PC-9 (cell line): ENCODE data around the gene JARID2. TPM values are rescaled to one million over a fixed set of nuclear protein-coding genes. Genes with fewer than 3 reads are reported as not detected.

Experiments used
- BruUV-seq: library from RNA; stranded (reverse); fragments of 400-500 nt; replicated peaks from 2 replicates; lab custom pipeline; 2021; lab: Mats Ljungman, UMichigan
- CTCF ChIA-PET: fragments of 300-600 bp; sonication (Branson Sonifier 250); formaldehyde crosslinking; loops from one replicate; lab custom pipeline; 2022; ENCODE audit warnings: antibody characterized with exemption; lab: Charles Lee
- POLR2A ChIA-PET: fragments of 300-600 bp; sonication (Branson Sonifier 250); formaldehyde crosslinking; loops from one replicate; lab custom pipeline; 2022; ENCODE audit warnings: antibody characterized with exemption; ENCODE audit not compliant: unreplicated experiment; lab: Charles Lee
- DNase-seq, 2 experiments: peaks; one replicate each; pipeline versions ENCODE4 v3.0.0 to v3.0.0-alpha.2; 2015 to 2022; ENCODE audit warnings: mixed read lengths in 1 of 2
- H2AFZ ChIP-seq: fragments of 200-600 bp; sonication (generic); 2 replicates; pipeline ENCODE4 v1.8.1; 2017; ENCODE audit warnings: antibody characterized with exemption
- H3F3A ChIP-seq: fragments of 200-600 bp; sonication (generic); 2 replicates; pipeline ENCODE4 v1.8.1; 2017; ENCODE audit warnings: antibody characterized with exemption, mild to moderate bottlenecking, low read depth; ENCODE audit not compliant: insufficient read depth
- H3K27ac ChIP-seq: fragments of 200-600 bp; sonication (generic); 2 replicates; pipeline ENCODE4 v1.6.1; 2016; ENCODE audit warnings: mixed run types
- H3K27me3 ChIP-seq: fragments of 200-600 bp; sonication (generic); 2 replicates; pipeline ENCODE4 v1.6.1; 2016; ENCODE audit warnings: low read depth, mixed run types; ENCODE audit not compliant: insufficient read depth
- H3K36me3 ChIP-seq: fragments of 200-600 bp; sonication (generic); 2 replicates; pipeline ENCODE4 v1.6.1; 2016; ENCODE audit warnings: low read depth, mixed run types
- H3K4me1 ChIP-seq: fragments of 200-600 bp; sonication (generic); replicated peaks from 2 replicates; pipeline ENCODE4 v1.6.1; 2016; ENCODE audit warnings: mixed run types; ENCODE audit not compliant: insufficient read depth
- H3K4me2 ChIP-seq: fragments of 200-600 bp; sonication (generic); 2 replicates; pipeline ENCODE4 v1.6.1; 2017; ENCODE audit warnings: mixed run types
- H3K4me3 ChIP-seq: fragments of 200-600 bp; sonication (generic); 2 replicates; pipeline ENCODE4 v1.6.1; 2016; ENCODE audit warnings: mixed run types
- H3K79me2 ChIP-seq: fragments of 200-600 bp; sonication (generic); 2 replicates; pipeline ENCODE4 v1.6.1; 2017; ENCODE audit warnings: low read depth, mixed run types
- H3K9me2 ChIP-seq: fragments of 200-600 bp; sonication (generic); 2 replicates; pipeline ENCODE4 v1.8.1; 2017; ENCODE audit warnings: mild to moderate bottlenecking; ENCODE audit not compliant: insufficient read depth
- H3K9me3 ChIP-seq: fragments of 200-600 bp; sonication (generic); 2 replicates; pipeline ENCODE4 v1.8.1; 2016; ENCODE audit warnings: low read depth; ENCODE audit not compliant: insufficient read depth
- H4K20me1 ChIP-seq: fragments of 200-600 bp; sonication (generic); 2 replicates; pipeline ENCODE4 v1.8.1; 2017; ENCODE audit not compliant: insufficient read depth
- EZH2 ChIP-seq: fragments of 200-600 bp; sonication (generic); IDR thresholded peaks from 2 replicates; pipeline ENCODE4 v1.8.0; 2017; ENCODE audit warnings: antibody characterized with exemption, low read depth
- intact Hi-C: fragments of 100-400 bp; cut with micrococcal nuclease; formaldehyde crosslinking; loops from one replicate; pipeline ENCODE4 v1.10.0; 2022; ENCODE audit not compliant: unreplicated experiment
- total RNA-seq: library from RNA; stranded (reverse); gene quantifications from 2 replicates; pipeline ENCODE4 v1.2.3, GENCODE V29; 2021
- TF ChIP-seq, protein P1 (sequence below): fragments of 200-600 bp; sonication (generic); conservative IDR thresholded peaks from 2 replicates; pipeline ENCODE4 v1.6.1; 2017; ENCODE audit warnings: mixed run types, antibody characterized with exemption, mild to moderate bottlenecking, moderate library complexity

JARID2 gene
- total RNA-seq, 1 experiment from 2014 or later = 35.0 TPM

DNA sequence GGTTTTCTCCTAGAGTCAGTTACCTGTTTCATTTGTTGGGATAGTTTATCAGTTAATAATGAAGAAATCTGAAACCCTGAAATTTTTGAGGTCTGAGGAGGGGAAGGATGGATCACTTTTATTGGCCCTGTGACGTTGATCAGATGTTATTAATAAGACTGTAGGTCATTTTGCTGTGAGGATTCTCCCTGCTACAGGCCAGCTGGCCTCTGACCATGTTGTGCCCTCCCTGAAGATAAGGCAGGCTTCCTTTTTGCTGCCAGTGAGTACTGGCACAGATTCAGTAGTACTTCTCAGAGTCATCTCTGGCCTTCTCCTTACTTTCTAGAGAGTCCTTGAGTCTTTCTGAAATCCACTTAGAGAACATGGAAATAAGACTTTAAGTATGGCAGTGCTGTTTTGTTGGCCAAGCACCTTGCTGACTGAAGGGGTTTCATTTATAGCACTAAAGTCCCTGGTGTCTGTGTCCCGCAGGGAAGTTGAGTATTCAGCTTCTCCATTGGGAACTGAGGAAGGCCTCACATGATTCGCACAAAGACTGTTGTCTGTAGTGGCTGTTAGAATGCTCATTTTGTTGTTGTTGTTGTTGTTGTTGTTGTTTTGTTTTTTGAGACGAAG is 214.3 kb downstream of the JARID2 start:
- H3K9me3 ChIP-seq = no peaks in the 10 kb centered on the region
- H3F3A ChIP-seq = peaks cover 24% of the 10 kb centered on the region
- DNase-seq = no peak
- no peak overlapping the region for H3K27ac ChIP-seq
- no peaks in the 10 kb centered on the region for H3K27me3 ChIP-seq
- H3K4me3 ChIP-seq = no peak overlapping the region
- TF ChIP-seq, protein P1, sequence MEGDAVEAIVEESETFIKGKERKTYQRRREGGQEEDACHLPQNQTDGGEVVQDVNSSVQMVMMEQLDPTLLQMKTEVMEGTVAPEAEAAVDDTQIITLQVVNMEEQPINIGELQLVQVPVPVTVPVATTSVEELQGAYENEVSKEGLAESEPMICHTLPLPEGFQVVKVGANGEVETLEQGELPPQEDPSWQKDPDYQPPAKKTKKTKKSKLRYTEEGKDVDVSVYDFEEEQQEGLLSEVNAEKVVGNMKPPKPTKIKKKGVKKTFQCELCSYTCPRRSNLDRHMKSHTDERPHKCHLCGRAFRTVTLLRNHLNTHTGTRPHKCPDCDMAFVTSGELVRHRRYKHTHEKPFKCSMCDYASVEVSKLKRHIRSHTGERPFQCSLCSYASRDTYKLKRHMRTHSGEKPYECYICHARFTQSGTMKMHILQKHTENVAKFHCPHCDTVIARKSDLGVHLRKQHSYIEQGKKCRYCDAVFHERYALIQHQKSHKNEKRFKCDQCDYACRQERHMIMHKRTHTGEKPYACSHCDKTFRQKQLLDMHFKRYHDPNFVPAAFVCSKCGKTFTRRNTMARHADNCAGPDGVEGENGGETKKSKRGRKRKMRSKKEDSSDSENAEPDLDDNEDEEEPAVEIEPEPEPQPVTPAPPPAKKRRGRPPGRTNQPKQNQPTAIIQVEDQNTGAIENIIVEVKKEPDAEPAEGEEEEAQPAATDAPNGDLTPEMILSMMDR = no peak
- no peak for TF ChIP-seq EZH2
- POLR2A ChIA-PET = no interaction called here
- intact Hi-C loops = no loop called here
- no peak overlapping the region for H3K4me2 ChIP-seq
- no peaks in the 10 kb centered on the region for H3K9me2 ChIP-seq
- H3K79me2 ChIP-seq = peaks cover 53% of the 10 kb centered on the region
- H3K4me1 ChIP-seq = peaks cover 31% of the 10 kb centered on the region
- no peak overlapping the region for H2AFZ ChIP-seq
- no TSS peak for BruUV-seq
- H4K20me1 ChIP-seq = peaks cover 12% of the 10 kb centered on the region
- no peaks in the 10 kb centered on the region for H3K36me3 ChIP-seq
- CTCF ChIA-PET = no interaction called here

- Histone ChIP-seq H3K27me3 (no peaks in the 10 kb centered on the region), H3K79me2 (peaks cover 55% of the 10 kb centered on the region), H3K27ac (no peak overlapping the region), H3K4me3 (no peak overlapping the region), H3K36me3 (no peaks in the 10 kb centered on the region), H3F3A (peaks cover 15% of the 10 kb centered on the region), H2AFZ (no peak overlapping the region), H3K9me2 (no peaks in the 10 kb centered on the region), H3K4me1 (peaks cover 20% of the 10 kb centered on the region), H4K20me1 (peaks cover 12% of the 10 kb centered on the region), H3K4me2 (no peak overlapping the region), H3K9me3 (no peaks in the 10 kb centered on the region)
- no peak for DNase-seq
- TF ChIP-seq, protein P1 = no peak
- TF ChIP-seq EZH2 = no peak
- intact Hi-C loops = no loop called here
- ChIA-PET CTCF (interaction anchor here (0.7 kb wide), 1 partner anchor 376 kb away, joined by 9 read pairs; no protein-coding TSS in a partner anchor), POLR2A (no interaction called here)
- no TSS peak for BruUV-seq
These were observed 215.5 kb downstream of the JARID2 start for GRCh38 chr6:15461127-15461944.

- H3K9me3 ChIP-seq = no peaks in the 10 kb centered on the region
- ChIA-PET CTCF (no interaction called here), POLR2A (no interaction called here)
- TF ChIP-seq, protein P1 = no peak
- no peak for TF ChIP-seq EZH2
- H3K9me2 ChIP-seq = no peaks in the 10 kb centered on the region
- intact Hi-C loops = no loop called here
- BruUV-seq = no TSS peak
- H3K4me1 ChIP-seq = peaks cover 11% of the 10 kb centered on the region
- H3K27ac ChIP-seq = no peak overlapping the region
- DNase-seq = no peak
- 0 out of 2 replicates have a peak, but pooled peaks cover 5% of the 10 kb centered on the region for H3F3A ChIP-seq
- no peak overlapping the region for H2AFZ ChIP-seq
- H3K36me3 ChIP-seq = no peaks in the 10 kb centered on the region
- peaks cover 56% of the 10 kb centered on the region for H3K79me2 ChIP-seq
- H3K4me2 ChIP-seq = no peak overlapping the region
- no peak overlapping the region for H3K4me3 ChIP-seq
- H4K20me1 ChIP-seq = peaks cover 9% of the 10 kb centered on the region
- no peaks in the 10 kb centered on the region for H3K27me3 ChIP-seq
These were observed 216.4 kb downstream of the JARID2 start for GRCh38 chr6:15462256-15462655.
